Measurements from ENCODE around the gene FTCDNL1.

DNA sequence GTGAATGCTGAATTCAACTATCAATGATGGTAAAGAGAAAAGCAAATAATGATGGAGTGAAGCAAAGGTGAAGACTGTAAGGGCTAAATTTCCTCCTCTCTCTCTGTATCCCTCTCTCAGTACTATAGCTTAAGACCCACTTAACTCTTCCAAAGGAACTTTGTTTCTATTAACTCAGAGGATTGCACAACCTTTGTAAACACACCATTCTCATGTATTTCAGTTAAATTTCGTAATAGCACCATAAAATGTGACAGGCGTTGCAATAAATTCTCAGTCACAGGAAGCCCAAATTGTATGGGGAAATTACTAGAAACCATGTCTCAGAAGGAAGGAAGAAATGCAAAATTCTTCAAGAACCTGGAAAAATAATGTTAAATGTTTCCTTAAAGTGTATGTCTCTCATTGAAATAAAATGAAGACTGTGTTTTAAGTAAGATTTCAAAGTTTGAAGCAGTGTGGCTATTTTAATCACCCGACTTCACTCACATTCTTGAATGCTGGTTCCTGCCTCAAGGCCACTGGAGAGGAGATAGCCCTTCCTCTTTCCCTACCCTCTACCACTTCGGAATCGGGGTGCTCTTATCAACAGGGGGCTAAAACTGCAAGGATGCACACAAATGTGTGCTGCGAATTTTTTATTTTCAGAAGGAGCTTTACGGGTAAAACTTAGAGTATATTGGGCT lies 112.1 kb downstream of the FTCDNL1 start:
- TF ChIP-seq TAF1 (IDR thresholded peaks at IDR 0.05; ENCODE audit: low read depth, low read length) (no peak), POLR2AphosphoS5 (IDR thresholded peaks at IDR 0.05; ENCODE audit: low read depth, low read length) (no peak), POLR2A (IDR thresholded peaks at IDR 0.05; ENCODE audit: low read depth, low read length) (no peak), POU2F2 (IDR thresholded peaks at IDR 0.05; ENCODE audit: low read depth, low read length) (no peak)
